NCI-H446 treated with DMSO at 0.1 percent for 48 hours (cell line): ENCODE measurements around the gene RSBN1L.
A peak's percentile ranks its signal among the peaks of the same experiment; 100 is the strongest.
"Not testable (repeated sequence)": the region's sequence is repeated elsewhere in the genome, so short reads cannot be mapped to it uniquely, and the experiment has no call there.

Source experiments
- DNase-seq: peaks from one replicate; lab custom pipeline; 2025; lab: John Stamatoyannopoulos, UW

RSBN1L gene

DNA sequence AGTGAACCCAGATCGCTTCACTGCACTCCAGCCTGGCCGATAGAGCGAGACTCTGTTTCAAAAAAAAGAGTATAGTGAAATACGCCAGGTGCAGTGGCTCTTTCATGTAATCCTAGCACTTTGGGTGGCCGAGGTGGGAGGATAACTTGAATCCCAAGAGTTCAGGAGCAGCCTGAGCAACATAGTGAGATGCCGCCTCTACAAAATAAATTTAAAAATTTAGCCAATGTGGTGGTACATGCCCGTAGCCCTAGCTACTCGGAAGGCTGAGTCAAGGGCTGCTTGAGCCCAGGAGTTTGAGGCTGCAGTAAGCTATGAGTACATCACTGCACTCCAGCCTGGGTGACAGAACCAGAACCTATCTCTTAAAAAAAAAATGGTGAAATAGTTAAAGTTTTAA lies 74.1 kb downstream of the RSBN1L start:
- no peak for DNase-seq

DNA sequence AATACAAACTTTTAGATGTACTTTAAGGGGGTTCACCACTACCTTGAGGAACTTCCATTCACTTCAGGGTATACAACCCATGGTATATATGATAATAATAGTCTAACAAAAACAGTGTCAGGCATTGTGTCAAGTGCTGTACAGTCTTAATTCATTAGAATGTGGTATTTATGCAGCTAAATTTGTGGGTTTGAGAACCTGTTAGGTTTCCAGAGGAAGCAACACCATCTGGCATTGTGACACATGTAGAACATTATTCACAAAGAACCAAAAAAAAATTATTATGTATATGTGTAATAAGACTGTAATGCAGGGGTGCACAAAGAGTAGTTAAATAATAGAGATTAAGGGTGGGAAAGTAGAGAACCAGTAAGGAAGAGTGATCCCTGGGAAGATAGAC lies 75.6 kb downstream of the RSBN1L start:
- no peak for DNase-seq

DNA sequence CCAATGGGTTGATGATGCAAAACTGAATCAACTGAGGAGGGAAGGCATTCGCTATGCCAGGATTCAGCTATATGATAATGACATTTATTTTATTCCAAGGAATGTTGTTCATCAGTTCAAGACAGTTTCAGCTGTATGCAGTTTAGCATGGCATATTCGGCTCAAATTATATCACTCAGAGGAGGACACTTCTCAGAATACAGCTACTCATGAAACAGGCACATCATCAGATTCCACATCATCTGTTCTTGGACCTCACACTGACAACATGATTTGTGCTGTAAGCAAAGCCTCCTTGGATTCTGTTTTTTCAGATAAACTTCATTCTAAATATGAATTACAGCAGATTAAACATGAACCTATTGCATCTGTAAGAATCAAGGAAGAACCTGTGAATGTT lies 82.3 kb downstream of the RSBN1L start:
- no peak for DNase-seq

DNA sequence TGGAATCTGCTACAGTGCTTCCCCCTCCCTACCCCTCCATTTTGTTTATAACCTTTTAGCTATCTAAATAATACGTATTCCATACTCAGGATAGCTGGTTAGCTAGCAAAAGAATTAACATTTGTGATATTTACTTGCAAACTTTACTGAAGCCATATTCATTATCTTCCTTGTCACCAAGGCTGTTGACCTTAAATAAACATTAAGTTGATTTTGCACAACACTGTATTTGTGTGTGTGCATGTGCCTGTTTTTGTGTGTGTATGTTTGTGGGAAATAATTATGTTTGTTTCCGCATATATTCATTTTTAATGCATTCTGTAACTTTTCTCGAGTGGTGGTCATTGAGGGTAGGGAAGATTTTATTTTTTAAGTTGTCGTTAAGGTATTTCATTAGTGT lies 86.1 kb downstream of the RSBN1L start:
- DNase-seq: no peak

- no peak for DNase-seq
Measured at GRCh38 chr7:77783111-77783510, 86.9 kb downstream of the RSBN1L start.

GRCh38 chr7:77783545-77783944 lies 87.3 kb downstream of the RSBN1L start:
- DNase-seq: no peak

DNA sequence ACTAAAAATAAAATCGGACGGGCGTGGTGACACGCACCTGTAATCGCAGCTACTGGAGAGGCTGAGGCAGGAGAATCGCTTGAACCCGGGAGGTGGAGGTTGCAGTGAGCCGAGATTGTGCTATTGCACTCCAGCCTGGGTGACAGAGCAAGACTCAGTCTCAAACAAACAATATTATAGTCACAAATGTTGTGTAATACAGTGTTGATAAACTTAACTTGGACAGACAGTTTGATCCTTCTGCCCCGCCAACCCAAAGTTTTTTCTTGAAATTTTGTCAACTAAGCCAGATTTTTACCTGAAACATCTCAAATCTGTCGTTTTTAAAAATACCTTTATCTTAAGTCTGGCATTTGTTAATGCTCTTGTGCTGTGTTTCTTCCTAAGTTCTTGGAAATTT lies 88.2 kb downstream of the RSBN1L start:
- DNase-seq: not testable (repeated sequence)

DNA sequence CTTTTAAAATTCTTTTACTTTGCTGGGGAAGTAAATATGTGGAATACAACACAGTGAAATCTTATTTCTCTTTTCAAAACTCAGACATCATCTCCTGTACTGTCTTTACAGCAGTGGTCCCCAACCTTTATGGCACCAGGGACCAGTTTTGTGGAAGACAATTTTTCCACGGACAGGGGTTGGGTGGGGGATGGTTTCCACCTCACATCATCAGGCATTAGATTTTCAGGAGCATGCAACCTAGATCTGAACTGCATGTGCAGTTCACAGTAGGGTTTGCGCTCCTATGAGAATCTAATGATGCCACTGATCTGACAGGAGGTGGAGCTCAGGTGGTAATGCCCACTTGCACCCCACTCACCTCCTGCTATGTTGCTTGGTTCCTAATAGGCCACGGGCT lies 89.8 kb downstream of the RSBN1L start:
- no peak for DNase-seq

DNA sequence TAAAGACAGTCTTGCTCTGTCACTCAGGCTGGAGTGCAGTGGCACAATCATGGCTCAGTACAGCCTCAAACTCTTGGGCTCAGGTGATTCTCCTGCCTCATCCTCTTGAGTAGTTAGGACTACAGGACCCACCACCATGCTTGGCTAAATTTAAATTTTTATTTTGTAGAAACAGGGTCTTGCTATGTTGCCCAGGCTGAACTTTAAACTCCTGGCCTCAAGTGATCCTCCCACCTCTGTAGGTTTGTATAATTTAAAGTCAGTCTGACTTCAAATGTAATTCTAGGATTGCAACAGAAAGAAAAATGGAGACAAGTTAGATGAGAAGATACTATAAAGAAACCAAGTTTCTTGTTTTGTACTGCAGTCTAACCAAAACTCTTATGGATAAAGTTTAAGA lies 90.5 kb downstream of the RSBN1L start:
- DNase-seq: no peak

DNA sequence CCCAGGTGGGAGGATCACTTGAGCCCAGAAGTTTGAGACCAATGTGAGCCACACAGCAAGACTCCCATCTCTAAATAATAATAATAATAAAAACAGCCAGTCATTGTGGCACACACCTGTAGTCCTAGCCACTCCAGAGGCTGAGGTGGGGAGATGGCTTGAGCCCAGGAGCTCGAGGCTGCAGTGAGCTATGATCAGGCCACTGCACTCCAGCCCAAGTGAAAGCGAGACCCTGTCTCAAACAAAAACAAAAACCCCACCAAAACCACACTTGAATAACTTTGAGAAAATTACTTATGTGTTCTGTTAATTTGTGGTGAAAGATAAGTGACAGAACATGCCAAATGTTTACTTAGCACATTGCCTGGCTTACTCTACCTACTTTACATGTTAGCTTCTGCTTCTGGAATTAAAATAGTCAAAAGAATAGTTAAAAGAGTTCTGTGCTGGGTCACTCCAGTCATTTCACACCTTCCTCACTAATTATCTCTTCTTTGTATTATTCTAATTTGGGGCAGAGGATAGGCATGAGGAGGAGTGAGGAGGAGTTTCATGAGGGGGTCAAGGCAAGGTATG lies 92.2 kb downstream of the RSBN1L start:
- DNase-seq: no peak

- no peak for DNase-seq
Measured at GRCh38 chr7:77791336-77791735, 95.1 kb downstream of the RSBN1L start.

- no peak for DNase-seq
Measured at GRCh38 chr7:77791956-77792355, 95.7 kb downstream of the RSBN1L start.

GRCh38 chr7:77794000-77794399 lies 97.7 kb downstream of the RSBN1L start:
- no peak for DNase-seq

DNA sequence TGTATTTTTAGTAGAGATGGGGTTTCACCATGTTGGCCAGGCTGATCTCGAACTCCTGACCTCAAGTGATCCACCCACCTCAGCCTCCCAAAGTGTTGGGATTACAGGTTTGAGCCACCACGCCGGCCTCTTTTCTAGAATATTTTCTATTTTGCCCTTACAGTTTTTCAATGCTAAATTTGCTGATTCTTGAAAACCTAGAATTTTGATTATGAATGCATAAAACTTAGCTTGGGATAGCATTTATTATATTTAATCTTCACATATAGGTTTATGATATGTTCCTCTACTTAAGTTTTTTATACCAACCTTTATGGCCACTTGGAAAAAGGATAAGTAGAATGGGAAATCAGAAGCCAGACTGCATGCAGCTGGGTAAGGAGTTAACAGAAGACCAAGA lies 99.8 kb downstream of the RSBN1L start:
- no peak for DNase-seq

GRCh38 chr7:77796960-77797359 lies 100.7 kb downstream of the RSBN1L start:
- DNase-seq: no peak

DNA sequence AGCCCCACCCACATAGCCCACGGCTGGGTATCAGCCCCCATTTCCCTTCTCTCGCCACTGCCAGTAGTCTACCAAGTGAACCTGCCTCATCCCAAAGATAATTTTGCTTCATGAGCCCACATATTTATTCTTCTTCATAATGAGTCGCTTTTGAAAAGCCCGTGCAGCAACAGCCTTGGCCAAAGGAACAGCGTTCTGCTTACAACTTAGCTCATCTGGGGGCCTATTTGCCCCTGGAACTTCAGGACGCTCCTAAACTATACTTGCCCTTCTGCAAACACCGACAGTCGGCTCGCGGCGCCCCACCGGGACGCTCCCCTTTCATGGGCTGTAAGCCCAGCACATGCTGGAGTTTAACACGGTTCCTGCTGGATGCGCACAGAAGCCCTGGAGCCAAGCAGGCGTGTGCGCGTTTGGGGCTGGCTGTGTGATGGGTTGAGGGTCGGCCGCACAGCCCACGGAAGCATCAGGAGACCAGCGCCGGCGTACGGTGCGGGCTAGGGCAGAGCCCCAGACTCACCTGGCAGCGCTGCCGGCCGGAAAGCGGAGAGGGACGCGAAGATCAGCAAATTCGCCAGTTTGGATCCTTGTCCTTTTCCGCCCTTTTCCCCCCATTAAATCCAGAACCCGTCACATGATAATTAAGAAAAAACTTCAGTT lies 101.6 kb downstream of the RSBN1L start:
- no peak for DNase-seq

GRCh38 chr7:77798394-77799077 lies 102.3 kb downstream of the RSBN1L start, which contains the start of the genes PHTF2 and TMEM60:
Gene PHTF2, plus strand, starts transcription at chr7:77798773.
Gene TMEM60, minus strand, starts transcription at chr7:77798434. Its CDS starts 4,061 bp downstream, at chr7:77794373.
- DNase-seq: peak; percentile 97

DNA sequence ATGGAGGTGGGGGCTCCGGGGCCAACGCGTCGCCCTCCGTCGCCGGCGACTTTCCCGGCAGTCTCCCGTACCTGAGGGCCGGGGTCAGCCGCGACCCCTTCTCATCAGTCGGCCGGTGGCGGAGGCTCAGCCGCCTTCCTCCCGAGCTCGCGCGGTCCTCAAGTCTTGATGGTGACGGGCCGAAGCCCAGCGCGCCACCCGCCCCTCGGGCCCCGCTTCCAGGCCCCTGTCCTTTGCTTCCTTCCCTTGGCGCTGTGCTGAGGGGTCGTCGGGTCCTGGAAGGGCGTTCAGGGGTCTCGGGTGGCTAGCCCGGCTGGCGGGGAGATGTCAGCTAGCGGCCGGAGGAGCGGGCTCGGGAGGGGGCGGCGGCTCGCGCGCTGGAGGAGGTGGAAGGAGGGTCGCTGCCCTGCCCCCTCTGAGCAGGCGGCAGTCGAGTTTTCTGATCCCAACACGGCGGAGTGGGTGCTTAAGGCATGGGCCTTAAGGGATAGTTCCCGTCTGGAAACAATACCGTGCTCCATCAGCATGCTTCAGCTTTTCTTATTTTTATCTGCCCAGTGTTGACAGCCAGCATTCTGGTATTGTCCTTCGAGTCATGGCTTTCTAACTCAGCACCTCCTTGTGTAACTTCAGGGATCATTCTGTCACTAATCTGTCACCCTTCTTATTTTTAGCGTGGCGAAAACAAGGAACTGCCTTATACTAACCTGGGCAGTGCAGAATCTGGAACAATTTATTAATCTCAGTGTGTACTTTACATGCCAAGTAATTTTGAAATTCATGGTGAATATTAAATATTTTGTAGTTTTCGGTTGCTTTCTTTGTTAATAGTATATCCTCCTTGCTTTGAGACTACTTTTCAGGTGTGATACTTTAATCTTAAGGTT lies 103.1 kb downstream of the RSBN1L start:
- no peak for DNase-seq

DNA sequence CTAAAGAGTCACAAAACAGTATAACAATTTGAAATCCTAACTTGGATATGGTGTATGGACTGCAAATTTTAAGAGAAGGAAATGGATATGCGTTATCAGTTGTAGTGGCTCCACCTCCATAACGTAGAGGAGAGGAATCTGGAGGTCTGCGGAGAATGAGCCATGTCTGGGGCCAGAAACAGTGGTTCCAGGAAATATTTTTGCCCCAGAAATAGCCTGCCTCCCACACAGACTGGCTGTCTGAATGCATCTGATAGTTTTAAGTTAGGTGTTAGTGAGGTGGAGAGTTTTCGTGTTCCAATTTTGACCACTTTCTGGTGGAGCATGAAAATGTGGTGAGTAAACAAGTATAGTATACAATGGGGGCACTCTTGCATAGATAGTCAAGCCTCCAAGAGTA lies 103.9 kb downstream of the RSBN1L start:
- DNase-seq: no peak

GRCh38 chr7:77800730-77801129 lies 104.5 kb downstream of the RSBN1L start:
- DNase-seq: no peak

DNA sequence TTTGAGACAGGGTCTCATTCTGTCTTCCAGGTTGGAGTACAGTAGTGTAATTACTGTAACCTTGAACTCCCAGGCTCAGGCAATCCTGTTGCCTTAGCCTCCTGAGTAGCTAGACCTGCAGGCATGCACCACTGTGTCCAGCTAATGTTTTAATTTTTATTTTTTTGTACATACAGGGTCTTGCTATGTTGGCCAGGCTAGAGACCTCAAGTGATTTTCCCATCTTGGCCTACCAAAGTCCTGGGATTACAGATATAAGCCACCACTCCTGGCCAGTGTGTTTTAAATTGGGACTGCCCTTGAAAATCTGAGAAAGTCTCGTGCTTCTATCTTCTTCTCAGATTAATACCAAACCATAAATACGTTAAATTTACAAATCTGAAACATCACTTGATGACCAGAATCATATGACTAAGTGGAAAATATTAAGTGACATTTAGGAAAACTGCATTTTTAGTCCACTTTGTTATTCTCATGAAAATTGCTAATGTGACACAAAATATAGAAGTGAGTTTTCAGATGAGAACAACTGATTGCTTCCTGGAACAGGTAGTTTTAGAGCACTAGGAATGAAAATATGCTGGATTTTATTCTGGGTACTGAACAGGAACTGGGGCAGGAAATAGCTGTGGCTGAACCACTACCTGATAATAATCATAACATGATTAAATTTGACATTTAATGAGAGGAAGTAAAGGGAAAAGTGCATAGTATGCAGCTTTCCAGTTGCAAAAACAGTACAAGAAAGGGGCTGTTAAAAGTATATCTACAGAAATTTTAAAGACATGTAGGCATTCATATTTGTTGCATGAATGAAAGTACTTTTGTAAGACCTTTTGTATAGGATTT lies 106.5 kb downstream of the RSBN1L start:
- no peak for DNase-seq
